Liver (tissue), 9 donors: ENCODE measurements around the gene BBIP1. TPM values are rescaled to one million over a fixed set of nuclear protein-coding genes. Genes with fewer than 3 reads are reported as not detected.
A peak's percentile ranks its signal among the peaks of the same experiment; 100 is the strongest.
"Not testable (repeated sequence)": the region's sequence is repeated elsewhere in the genome, so short reads cannot be mapped to it uniquely, and the experiment has no call there.

ENCODE experiments used
- DNase-seq: peaks from one replicate; pipeline ENCODE4 v3.0.0-alpha.2; 2017; ENCODE audit warnings: low spot score
- H3K27ac ChIP-seq, 2 donors: one replicate each; pipeline ENCODE4 v1.7.0; 2013; ENCODE audit warnings: inconsistent platforms in 2 of 2, low read length in 2 of 2, control low read depth in 1 of 2, low read depth in 1 of 2, mild to moderate bottlenecking in 1 of 2
- H3K27me3 ChIP-seq, 4 donors: one replicate each; pipeline versions ENCODE4 v1.6.1 to v1.7.0; 2013; ENCODE audit warnings: low read length in 3 of 4, inconsistent platforms in 1 of 4, mild to moderate bottlenecking in 1 of 4, moderate library complexity in 1 of 4; ENCODE audit not compliant: control insufficient read depth in 4 of 4, insufficient read depth in 4 of 4
- H3K36me3 ChIP-seq, 4 donors: one replicate each; pipeline versions ENCODE4 v1.6.1 to v1.7.0; 2013; ENCODE audit warnings: low read length in 3 of 4, mild to moderate bottlenecking in 3 of 4, low read depth in 1 of 4, moderate library complexity in 1 of 4; ENCODE audit not compliant: control insufficient read depth in 4 of 4, insufficient read depth in 3 of 4
- H3K4me1 ChIP-seq, 4 donors: one replicate each; pipeline versions ENCODE4 v1.6.1 to v1.7.0; 2013; ENCODE audit warnings: low read length in 3 of 4, mild to moderate bottlenecking in 3 of 4, moderate library complexity in 1 of 4; ENCODE audit not compliant: control insufficient read depth in 4 of 4, insufficient read depth in 4 of 4
- H3K4me3 ChIP-seq, 3 donors: one replicate each; pipeline versions ENCODE4 v1.6.1 to v1.7.0; 2013; ENCODE audit warnings: low read length in 3 of 3, control low read depth in 1 of 3, low read depth in 1 of 3, mild to moderate bottlenecking in 1 of 3
- H3K9ac ChIP-seq, 2 donors: one replicate each; pipeline ENCODE4 v1.7.0; 2013; ENCODE audit warnings: low read length in 2 of 2, mild to moderate bottlenecking in 2 of 2, moderate library complexity in 2 of 2, control low read depth in 1 of 2, low read depth in 1 of 2
- H3K9me3 ChIP-seq, 4 donors: one replicate each; pipeline versions ENCODE4 v1.6.1 to v1.7.0; 2013; ENCODE audit warnings: low read length in 3 of 4; ENCODE audit not compliant: control insufficient read depth in 4 of 4
- ATF3 ChIP-seq: IDR thresholded peaks from 2 replicates; pipeline ENCODE4 v1.6.1; 2016; ENCODE audit warnings: antibody characterized with exemption
- CTCF ChIP-seq: fragments of 150-350 bp; IDR thresholded peaks from 2 replicates; pipeline ENCODE4 v1.5.1; 2017; ENCODE audit warnings: improper control_type of control experiment, low read depth, low read length; ENCODE audit not compliant: missing input control
- EGR1 ChIP-seq, 2 donors: IDR thresholded peaks; 2 replicates each; pipeline ENCODE4 v1.6.1; 2016 to 2018; ENCODE audit warnings: antibody characterized with exemption in 2 of 2, low read depth in 2 of 2
- FOXA1 ChIP-seq: IDR thresholded peaks from 2 replicates; pipeline ENCODE4 v1.6.1; 2016; ENCODE audit warnings: antibody characterized with exemption
- HNF4A ChIP-seq, 2 donors: conservative IDR thresholded peaks; 2 replicates each; pipeline ENCODE4 v1.6.1; 2016; ENCODE audit warnings: antibody characterized with exemption in 2 of 2, mild to moderate bottlenecking in 2 of 2
- HNF4G ChIP-seq: IDR thresholded peaks from 2 replicates; pipeline ENCODE4 v1.6.1; 2016; ENCODE audit warnings: antibody characterized with exemption
- JUND ChIP-seq, 2 donors: IDR thresholded peaks; 2 replicates each; pipeline ENCODE4 v1.6.1; 2016; ENCODE audit warnings: antibody characterized with exemption in 2 of 2
- MAX ChIP-seq: IDR thresholded peaks from 2 replicates; pipeline ENCODE4 v1.6.1; 2016; ENCODE audit warnings: antibody characterized with exemption
- NR2F2 ChIP-seq: IDR thresholded peaks from 2 replicates; pipeline ENCODE4 v1.6.1; 2016; ENCODE audit warnings: antibody characterized with exemption
- RAD21 ChIP-seq, 2 donors: IDR thresholded peaks; 2 replicates each; pipeline ENCODE4 v1.6.1; 2016; ENCODE audit warnings: antibody characterized with exemption in 2 of 2, mild to moderate bottlenecking in 2 of 2
- REST ChIP-seq: IDR thresholded peaks from 2 replicates; pipeline ENCODE4 v1.6.1; 2016; ENCODE audit warnings: antibody characterized with exemption, mild to moderate bottlenecking
- RXRA ChIP-seq, 2 donors: IDR thresholded peaks; 2 replicates each; pipeline ENCODE4 v1.6.1; 2017 to 2018; ENCODE audit warnings: antibody characterized with exemption in 2 of 2, mild to moderate bottlenecking in 1 of 2
- SP1 ChIP-seq: IDR thresholded peaks from 2 replicates; pipeline ENCODE4 v1.6.1; 2018; ENCODE audit warnings: antibody characterized with exemption, mild to moderate bottlenecking
- TAF1 ChIP-seq: conservative IDR thresholded peaks from 2 replicates; pipeline ENCODE4 v1.6.1; 2016; ENCODE audit warnings: antibody characterized with exemption, mild to moderate bottlenecking
- YY1 ChIP-seq: IDR thresholded peaks from 2 replicates; pipeline ENCODE4 v1.6.1; 2016; ENCODE audit warnings: antibody characterized with exemption, mild to moderate bottlenecking
- WGBS: extraction: QIAGEN DNeasy Blood & Tissue Kit; methylation state at CpG from one replicate; pipeline ENCODE4 v1.1.7; 2013; 5-methylcytosine and 5-hydroxymethylcytosine counted together
- polyA plus RNA-seq, 2 donors: library from polyadenylated mRNA; stranded (reverse) in 1 of 2; unstranded in 1 of 2; fragments of 200-250 nt in 1 of 2; fragments of >200 nt in 1 of 2; fragmentation: Nextera tagmentation in 1 of 2; extraction: Ambion mirVana in 1 of 2; gene quantifications; one replicate each; pipeline versions ENCODE4 v1.2.1 to v1.2.3, GENCODE V29; 2013 to 2015
- total RNA-seq, 2 donors: library from RNA; depleted of rRNA; stranded (reverse); fragments of >200 nt; gene quantifications; one replicate each; pipeline ENCODE4 v1.2.3, GENCODE V29; 2014
- donor health status: healthy.
- donor health status: healthy.
- donor health status: healthy.
- donor health status: healthy.
- donor health status: healthy.

Gene BBIP1
- total and polyA plus RNA-seq, 4 donors, result 10.4 to 15.8 (median 11.1) TPM

- TF ChIP-seq MAX (no peak), TAF1 (no peak), SP1 (peak; percentile 57), JUND (IDR thresholded peaks at IDR 0.05) (no peak), CTCF (peak; percentile 5), YY1 (no peak)
These were observed 724 bp downstream of the BBIP1 start (continued) for GRCh38 chr10:110918269-110918642.

GRCh38 chr10:110916554-110917346, 2.2 kb downstream of the BBIP1 start:
- Histone ChIP-seq H3K4me3 (no peak overlapping the region), H3K27ac (no peak overlapping the region), H3K27me3 (no peaks in the 10 kb centered on the region), H3K9me3 (no peaks in the 10 kb centered on the region), H3K9ac (no peak overlapping the region), H3K36me3 (no peaks in the 10 kb centered on the region), H3K4me1 (peaks cover 3 to 29% (median 17%) of the 10 kb centered on the region in 4 donors)
- WGBS, result 96% methylated on average over 3 of the region's 3 CpGs
- no peak for TF ChIP-seq REST
- no peak for DNase-seq

GRCh38 chr10:110915600-110915999, 3.4 kb downstream of the BBIP1 start:
- H3K4me1 ChIP-seq, result peaks cover 2 to 20% (median 10%) of the 10 kb centered on the region in 4 donors
- H3K27ac ChIP-seq, H3K36me3 ChIP-seq, H3K4me3 ChIP-seq, H3K9ac ChIP-seq, DNase-seq, H3K27me3 ChIP-seq, H3K9me3 ChIP-seq: not testable (repeated sequence)
- WGBS, result 94% methylated on average over 4 of the region's 4 CpGs

GRCh38 chr10:110915035-110915434, 3.9 kb downstream of the BBIP1 start:
- H3K9ac ChIP-seq, result no peak overlapping the region
- H3K9me3 ChIP-seq, result no peaks in the 10 kb centered on the region
- DNase-seq, result no peak
- H3K36me3 ChIP-seq, result no peaks in the 10 kb centered on the region
- H3K27ac ChIP-seq, result no peak overlapping the region
- no peak overlapping the region for H3K4me3 ChIP-seq
- 98% methylated on average over 6 of the region's 6 CpGs for WGBS
- no peaks in the 10 kb centered on the region for H3K27me3 ChIP-seq
- peaks cover 0 to 16% (median 7%) of the 10 kb centered on the region in 4 donors for H3K4me1 ChIP-seq
- no peak for TF ChIP-seq YY1
- no peak for TF ChIP-seq HNF4G
- no peak for TF ChIP-seq RAD21 (IDR thresholded peaks at IDR 0.05)
- no peak for TF ChIP-seq REST
- no peak for TF ChIP-seq EGR1 (IDR thresholded peaks at IDR 0.05; ENCODE audit: low read depth in 2 of 2)
- no peak for TF ChIP-seq HNF4A (conservative IDR thresholded peaks at IDR 0.05)
- no peak for TF ChIP-seq MAX
- no peak for TF ChIP-seq RXRA (IDR thresholded peaks at IDR 0.05)
- no peak for TF ChIP-seq NR2F2
- no peak for TF ChIP-seq JUND (IDR thresholded peaks at IDR 0.05)
- no peak for TF ChIP-seq SP1
- TF ChIP-seq ATF3, result no peak
- no peak for TF ChIP-seq TAF1
- no peak for TF ChIP-seq FOXA1
